Liver (tissue), 9 donors: ENCODE data around the gene PHLDB2. TPM values are rescaled to one million over a fixed set of nuclear protein-coding genes. Genes with fewer than 3 reads are reported as not detected.

Experiments
- DNase-seq: peaks from one replicate; pipeline ENCODE4 v3.0.0-alpha.2; 2017; ENCODE audit warnings: low spot score
- H3K27ac ChIP-seq, 2 donors: one replicate each; pipeline ENCODE4 v1.7.0; 2013; ENCODE audit warnings: inconsistent platforms in 2 of 2, low read length in 2 of 2, control low read depth in 1 of 2, low read depth in 1 of 2, mild to moderate bottlenecking in 1 of 2
- H3K27me3 ChIP-seq, 4 donors: one replicate each; pipeline versions ENCODE4 v1.6.1 to v1.7.0; 2013; ENCODE audit warnings: low read length in 3 of 4, inconsistent platforms in 1 of 4, mild to moderate bottlenecking in 1 of 4, moderate library complexity in 1 of 4; ENCODE audit not compliant: control insufficient read depth in 4 of 4, insufficient read depth in 4 of 4
- H3K36me3 ChIP-seq, 4 donors: one replicate each; pipeline versions ENCODE4 v1.6.1 to v1.7.0; 2013; ENCODE audit warnings: low read length in 3 of 4, mild to moderate bottlenecking in 3 of 4, low read depth in 1 of 4, moderate library complexity in 1 of 4; ENCODE audit not compliant: control insufficient read depth in 4 of 4, insufficient read depth in 3 of 4
- H3K4me1 ChIP-seq, 4 donors: one replicate each; pipeline versions ENCODE4 v1.6.1 to v1.7.0; 2013; ENCODE audit warnings: low read length in 3 of 4, mild to moderate bottlenecking in 3 of 4, moderate library complexity in 1 of 4; ENCODE audit not compliant: control insufficient read depth in 4 of 4, insufficient read depth in 4 of 4
- H3K4me3 ChIP-seq, 3 donors: one replicate each; pipeline versions ENCODE4 v1.6.1 to v1.7.0; 2013; ENCODE audit warnings: low read length in 3 of 3, control low read depth in 1 of 3, low read depth in 1 of 3, mild to moderate bottlenecking in 1 of 3
- H3K9ac ChIP-seq, 2 donors: one replicate each; pipeline ENCODE4 v1.7.0; 2013; ENCODE audit warnings: low read length in 2 of 2, mild to moderate bottlenecking in 2 of 2, moderate library complexity in 2 of 2, control low read depth in 1 of 2, low read depth in 1 of 2
- H3K9me3 ChIP-seq, 4 donors: one replicate each; pipeline versions ENCODE4 v1.6.1 to v1.7.0; 2013; ENCODE audit warnings: low read length in 3 of 4; ENCODE audit not compliant: control insufficient read depth in 4 of 4
- EGR1 ChIP-seq, 2 donors: IDR thresholded peaks; 2 replicates each; pipeline ENCODE4 v1.6.1; 2016 to 2018; ENCODE audit warnings: antibody characterized with exemption in 2 of 2, low read depth in 2 of 2
- FOXA1 ChIP-seq: IDR thresholded peaks from 2 replicates; pipeline ENCODE4 v1.6.1; 2016; ENCODE audit warnings: antibody characterized with exemption
- FOXA2 ChIP-seq: IDR thresholded peaks from 2 replicates; pipeline ENCODE4 v1.6.1; 2016; ENCODE audit warnings: antibody characterized with exemption
- GABPA ChIP-seq, 2 donors: IDR thresholded peaks in 1 of 2; conservative IDR thresholded peaks in 1 of 2; 2 replicates each; pipeline ENCODE4 v1.6.1; 2016; ENCODE audit warnings: antibody characterized with exemption in 2 of 2, mild to moderate bottlenecking in 1 of 2, moderate library complexity in 1 of 2
- HNF4A ChIP-seq, 2 donors: conservative IDR thresholded peaks; 2 replicates each; pipeline ENCODE4 v1.6.1; 2016; ENCODE audit warnings: antibody characterized with exemption in 2 of 2, mild to moderate bottlenecking in 2 of 2
- HNF4G ChIP-seq: IDR thresholded peaks from 2 replicates; pipeline ENCODE4 v1.6.1; 2016; ENCODE audit warnings: antibody characterized with exemption
- JUND ChIP-seq, 2 donors: IDR thresholded peaks; 2 replicates each; pipeline ENCODE4 v1.6.1; 2016; ENCODE audit warnings: antibody characterized with exemption in 2 of 2
- NR2F2 ChIP-seq: IDR thresholded peaks from 2 replicates; pipeline ENCODE4 v1.6.1; 2016; ENCODE audit warnings: antibody characterized with exemption
- RAD21 ChIP-seq, 2 donors: IDR thresholded peaks; 2 replicates each; pipeline ENCODE4 v1.6.1; 2016; ENCODE audit warnings: antibody characterized with exemption in 2 of 2, mild to moderate bottlenecking in 2 of 2
- RXRA ChIP-seq, 2 donors: IDR thresholded peaks; 2 replicates each; pipeline ENCODE4 v1.6.1; 2017 to 2018; ENCODE audit warnings: antibody characterized with exemption in 2 of 2, mild to moderate bottlenecking in 1 of 2
- SP1 ChIP-seq: IDR thresholded peaks from 2 replicates; pipeline ENCODE4 v1.6.1; 2018; ENCODE audit warnings: antibody characterized with exemption, mild to moderate bottlenecking
- TAF1 ChIP-seq: conservative IDR thresholded peaks from 2 replicates; pipeline ENCODE4 v1.6.1; 2016; ENCODE audit warnings: antibody characterized with exemption, mild to moderate bottlenecking
- YY1 ChIP-seq: IDR thresholded peaks from 2 replicates; pipeline ENCODE4 v1.6.1; 2016; ENCODE audit warnings: antibody characterized with exemption, mild to moderate bottlenecking
- WGBS: extraction: QIAGEN DNeasy Blood & Tissue Kit; methylation state at CpG from one replicate; pipeline ENCODE4 v1.1.7; 2013; 5-methylcytosine and 5-hydroxymethylcytosine counted together
- polyA plus RNA-seq, 2 donors: library from polyadenylated mRNA; stranded (reverse) in 1 of 2; unstranded in 1 of 2; fragments of 200-250 nt in 1 of 2; fragments of >200 nt in 1 of 2; fragmentation: Nextera tagmentation in 1 of 2; extraction: Ambion mirVana in 1 of 2; gene quantifications; one replicate each; pipeline versions ENCODE4 v1.2.1 to v1.2.3, GENCODE V29; 2013 to 2015
- total RNA-seq, 2 donors: library from RNA; depleted of rRNA; stranded (reverse); fragments of >200 nt; gene quantifications; one replicate each; pipeline ENCODE4 v1.2.3, GENCODE V29; 2014
- TF ChIP-seq, protein P1 (sequence below): IDR thresholded peaks from 2 replicates; pipeline ENCODE4 v1.6.1; 2016; ENCODE audit warnings: antibody characterized with exemption
- TF ChIP-seq, protein P2 (sequence below): IDR thresholded peaks from 2 replicates; pipeline ENCODE4 v1.6.1; 2016; ENCODE audit warnings: antibody characterized with exemption, mild to moderate bottlenecking
- TF ChIP-seq, protein P3 (sequence below): IDR thresholded peaks from 2 replicates; pipeline ENCODE4 v1.6.1; 2016; ENCODE audit warnings: antibody characterized with exemption
- TF ChIP-seq, protein P4 (sequence below): IDR thresholded peaks from 2 replicates; pipeline ENCODE4 v1.6.1; 2016; ENCODE audit warnings: antibody characterized with exemption
- TF ChIP-seq, protein P5 (sequence below): fragments of 150-350 bp; IDR thresholded peaks from 2 replicates; pipeline ENCODE4 v1.5.1; 2017; ENCODE audit warnings: improper control_type of control experiment, low read depth, low read length; ENCODE audit not compliant: missing input control
- donor health status: healthy.
- donor health status: healthy.
- donor health status: healthy.
- donor health status: healthy.
- donor health status: healthy.

Gene PHLDB2
- total and polyA plus RNA-seq, 4 donors = 9.7 to 42.9 (median 22.2) TPM

DNA sequence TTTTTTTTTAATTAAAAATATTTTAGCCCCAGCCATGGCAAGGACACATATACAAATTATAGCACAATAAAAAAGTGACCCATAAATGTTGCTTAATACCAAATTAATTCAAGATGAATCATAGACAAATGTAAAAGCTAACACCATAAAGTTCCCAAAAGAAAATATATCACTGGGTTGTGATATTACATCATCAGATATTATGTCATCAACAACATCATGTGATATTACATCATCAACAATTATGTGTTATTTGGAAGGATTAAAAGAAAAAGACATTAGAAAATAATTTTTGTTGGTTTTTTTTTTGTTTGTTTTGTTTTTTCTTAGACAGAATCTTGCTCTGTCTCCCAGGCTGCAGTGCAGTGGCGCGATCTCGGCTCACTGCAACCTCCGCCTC, 85.3 kb downstream of the PHLDB2 start:
- Histone ChIP-seq H3K36me3 (peaks cover 3 to 39% (median 31%) of the 10 kb centered on the region in 4 donors), H3K4me3 (no peak overlapping the region), H3K27me3 (no peaks in the 10 kb centered on the region), H3K9me3 (no peaks in the 10 kb centered on the region), H3K27ac (no peak overlapping the region), H3K9ac (no peak overlapping the region), H3K4me1 (no peaks in the 10 kb centered on the region)
- WGBS = 98% methylated on average over 4 of the region's 4 CpGs
- TF ChIP-seq RAD21 (IDR thresholded peaks at IDR 0.05) (no peak), NR2F2 (no peak), FOXA1 (no peak), TAF1 (no peak), EGR1 (IDR thresholded peaks at IDR 0.05; ENCODE audit: low read depth in 2 of 2) (no peak), RXRA (IDR thresholded peaks at IDR 0.05) (no peak), SP1 (no peak), HNF4G (no peak), FOXA2 (no peak), YY1 (no peak), GABPA (IDR thresholded peaks at IDR 0.05 in 1 of 2, conservative IDR thresholded peaks at IDR 0.05 in 1 of 2) (no peak), JUND (IDR thresholded peaks at IDR 0.05) (no peak), HNF4A (conservative IDR thresholded peaks at IDR 0.05) (no peak)
- TF ChIP-seq, protein P1, sequence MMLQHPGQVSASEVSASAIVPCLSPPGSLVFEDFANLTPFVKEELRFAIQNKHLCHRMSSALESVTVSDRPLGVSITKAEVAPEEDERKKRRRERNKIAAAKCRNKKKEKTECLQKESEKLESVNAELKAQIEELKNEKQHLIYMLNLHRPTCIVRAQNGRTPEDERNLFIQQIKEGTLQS = no peak
- TF ChIP-seq, protein P2, sequence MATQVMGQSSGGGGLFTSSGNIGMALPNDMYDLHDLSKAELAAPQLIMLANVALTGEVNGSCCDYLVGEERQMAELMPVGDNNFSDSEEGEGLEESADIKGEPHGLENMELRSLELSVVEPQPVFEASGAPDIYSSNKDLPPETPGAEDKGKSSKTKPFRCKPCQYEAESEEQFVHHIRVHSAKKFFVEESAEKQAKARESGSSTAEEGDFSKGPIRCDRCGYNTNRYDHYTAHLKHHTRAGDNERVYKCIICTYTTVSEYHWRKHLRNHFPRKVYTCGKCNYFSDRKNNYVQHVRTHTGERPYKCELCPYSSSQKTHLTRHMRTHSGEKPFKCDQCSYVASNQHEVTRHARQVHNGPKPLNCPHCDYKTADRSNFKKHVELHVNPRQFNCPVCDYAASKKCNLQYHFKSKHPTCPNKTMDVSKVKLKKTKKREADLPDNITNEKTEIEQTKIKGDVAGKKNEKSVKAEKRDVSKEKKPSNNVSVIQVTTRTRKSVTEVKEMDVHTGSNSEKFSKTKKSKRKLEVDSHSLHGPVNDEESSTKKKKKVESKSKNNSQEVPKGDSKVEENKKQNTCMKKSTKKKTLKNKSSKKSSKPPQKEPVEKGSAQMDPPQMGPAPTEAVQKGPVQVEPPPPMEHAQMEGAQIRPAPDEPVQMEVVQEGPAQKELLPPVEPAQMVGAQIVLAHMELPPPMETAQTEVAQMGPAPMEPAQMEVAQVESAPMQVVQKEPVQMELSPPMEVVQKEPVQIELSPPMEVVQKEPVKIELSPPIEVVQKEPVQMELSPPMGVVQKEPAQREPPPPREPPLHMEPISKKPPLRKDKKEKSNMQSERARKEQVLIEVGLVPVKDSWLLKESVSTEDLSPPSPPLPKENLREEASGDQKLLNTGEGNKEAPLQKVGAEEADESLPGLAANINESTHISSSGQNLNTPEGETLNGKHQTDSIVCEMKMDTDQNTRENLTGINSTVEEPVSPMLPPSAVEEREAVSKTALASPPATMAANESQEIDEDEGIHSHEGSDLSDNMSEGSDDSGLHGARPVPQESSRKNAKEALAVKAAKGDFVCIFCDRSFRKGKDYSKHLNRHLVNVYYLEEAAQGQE = no peak
- TF ChIP-seq, protein P3, sequence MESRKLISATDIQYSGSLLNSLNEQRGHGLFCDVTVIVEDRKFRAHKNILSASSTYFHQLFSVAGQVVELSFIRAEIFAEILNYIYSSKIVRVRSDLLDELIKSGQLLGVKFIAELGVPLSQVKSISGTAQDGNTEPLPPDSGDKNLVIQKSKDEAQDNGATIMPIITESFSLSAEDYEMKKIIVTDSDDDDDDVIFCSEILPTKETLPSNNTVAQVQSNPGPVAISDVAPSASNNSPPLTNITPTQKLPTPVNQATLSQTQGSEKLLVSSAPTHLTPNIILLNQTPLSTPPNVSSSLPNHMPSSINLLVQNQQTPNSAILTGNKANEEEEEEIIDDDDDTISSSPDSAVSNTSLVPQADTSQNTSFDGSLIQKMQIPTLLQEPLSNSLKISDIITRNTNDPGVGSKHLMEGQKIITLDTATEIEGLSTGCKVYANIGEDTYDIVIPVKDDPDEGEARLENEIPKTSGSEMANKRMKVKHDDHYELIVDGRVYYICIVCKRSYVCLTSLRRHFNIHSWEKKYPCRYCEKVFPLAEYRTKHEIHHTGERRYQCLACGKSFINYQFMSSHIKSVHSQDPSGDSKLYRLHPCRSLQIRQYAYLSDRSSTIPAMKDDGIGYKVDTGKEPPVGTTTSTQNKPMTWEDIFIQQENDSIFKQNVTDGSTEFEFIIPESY = no peak
- TF ChIP-seq, protein P4, sequence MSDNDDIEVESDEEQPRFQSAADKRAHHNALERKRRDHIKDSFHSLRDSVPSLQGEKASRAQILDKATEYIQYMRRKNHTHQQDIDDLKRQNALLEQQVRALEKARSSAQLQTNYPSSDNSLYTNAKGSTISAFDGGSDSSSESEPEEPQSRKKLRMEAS = no peak
- TF ChIP-seq, protein P5, sequence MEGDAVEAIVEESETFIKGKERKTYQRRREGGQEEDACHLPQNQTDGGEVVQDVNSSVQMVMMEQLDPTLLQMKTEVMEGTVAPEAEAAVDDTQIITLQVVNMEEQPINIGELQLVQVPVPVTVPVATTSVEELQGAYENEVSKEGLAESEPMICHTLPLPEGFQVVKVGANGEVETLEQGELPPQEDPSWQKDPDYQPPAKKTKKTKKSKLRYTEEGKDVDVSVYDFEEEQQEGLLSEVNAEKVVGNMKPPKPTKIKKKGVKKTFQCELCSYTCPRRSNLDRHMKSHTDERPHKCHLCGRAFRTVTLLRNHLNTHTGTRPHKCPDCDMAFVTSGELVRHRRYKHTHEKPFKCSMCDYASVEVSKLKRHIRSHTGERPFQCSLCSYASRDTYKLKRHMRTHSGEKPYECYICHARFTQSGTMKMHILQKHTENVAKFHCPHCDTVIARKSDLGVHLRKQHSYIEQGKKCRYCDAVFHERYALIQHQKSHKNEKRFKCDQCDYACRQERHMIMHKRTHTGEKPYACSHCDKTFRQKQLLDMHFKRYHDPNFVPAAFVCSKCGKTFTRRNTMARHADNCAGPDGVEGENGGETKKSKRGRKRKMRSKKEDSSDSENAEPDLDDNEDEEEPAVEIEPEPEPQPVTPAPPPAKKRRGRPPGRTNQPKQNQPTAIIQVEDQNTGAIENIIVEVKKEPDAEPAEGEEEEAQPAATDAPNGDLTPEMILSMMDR = no peak
- no peak for DNase-seq
